Activated CD4-positive, alpha-beta T cell treated with anti-CD3 and anti-CD28 coated beads for 36 hours (primary cell): Measurements from ENCODE around the gene CASKIN1. TPM values are rescaled to one million over a fixed set of nuclear protein-coding genes. Genes with fewer than 3 reads are reported as not detected.

Source experiments
- ATAC-seq: fragments of 200-7000 bp; cut with Tn5 transposase; one replicate; pipeline ENCODE4 v1.10.0; 2021; ENCODE audit warnings: mild to moderate bottlenecking, moderate library complexity
- CTCF ChIA-PET: fragments of 350-600 bp; sonication (Branson Sonifier 250); formaldehyde crosslinking; loops from one replicate; lab custom pipeline; 2021; ENCODE audit warnings: antibody characterized with exemption; lab: Charles Lee
- POLR2A ChIA-PET: fragments of 350-600 bp; sonication (Branson Sonifier 250); formaldehyde crosslinking; loops from one replicate; lab custom pipeline; 2021; ENCODE audit warnings: antibody characterized with exemption, inconsistent platforms; lab: Charles Lee
- DNase-seq: peaks from one replicate; pipeline ENCODE4 v3.0.0-alpha.2; 2020
- H3K27ac Mint-ChIP-seq: one replicate; pipeline ENCODE4 v1.8.0; 2021; ENCODE audit warnings: mixed read lengths
- H3K27me3 Mint-ChIP-seq: one replicate; pipeline ENCODE4 v1.8.0; 2021; ENCODE audit warnings: mixed read lengths
- H3K36me3 Mint-ChIP-seq: one replicate; pipeline ENCODE4 v1.8.0; 2021; ENCODE audit warnings: low read depth, mixed read lengths
- H3K4me1 Mint-ChIP-seq: one replicate; pipeline ENCODE4 v1.8.0; 2021; ENCODE audit warnings: mixed read lengths
- H3K4me3 Mint-ChIP-seq: one replicate; pipeline ENCODE4 v1.8.0; 2021; ENCODE audit warnings: mild to moderate bottlenecking, moderate library complexity, mixed read lengths
- H3K9me3 Mint-ChIP-seq: one replicate; pipeline ENCODE4 v1.8.0; 2021; ENCODE audit warnings: low read depth, mixed read lengths
- intact Hi-C, 2 experiments: fragments of 100-400 bp; cut with DNase I in 1 of 2; cut with micrococcal nuclease in 1 of 2; formaldehyde crosslinking; loops; one replicate each; pipeline versions ENCODE4 v1.14.2 to v1.15.1; 2022 to 2024; cut with DNase I, micrococcal nuclease
- total RNA-seq, 2 experiments: library from RNA; stranded (reverse); gene quantifications; one replicate each; pipeline ENCODE4 v1.2.3, GENCODE V29; 2021

Gene CASKIN1
- total RNA-seq, 2 experiments from 2014 or later, result 0.98 to 1.3 TPM

- Mint-ChIP-seq H3K27me3 (peaks cover 2% of the 10 kb centered on the region), H3K4me3 (no peak overlapping the region), H3K4me1 (peaks cover 2% of the 10 kb centered on the region), H3K27ac (no peak overlapping the region), H3K36me3 (peaks cover 13% of the 10 kb centered on the region), H3K9me3 (no peaks in the 10 kb centered on the region)
- no peak for DNase-seq
- intact Hi-C loops, result no loop called here
- ChIA-PET POLR2A (no interaction called here), CTCF (no interaction called here)
- ATAC-seq, result no peak
Observed at GRCh38 chr16:2237493-2238149, 41.2 kb upstream of the CASKIN1 start.

GRCh38 chr16:2237102-2237482 is 40.7 kb upstream of the CASKIN1 start:
- peaks cover 2% of the 10 kb centered on the region for H3K27me3 Mint-ChIP-seq

GRCh38 chr16:2236337-2237101 is 40.1 kb upstream of the CASKIN1 start, which contains the start of gene DNASE1L2:
Gene DNASE1L2, plus strand, starts transcription at chr16:2236444. Its CDS starts 373 bp downstream, at chr16:2236817.
- peaks cover 13% of the 10 kb centered on the region for H3K36me3 Mint-ChIP-seq
- ChIA-PET POLR2A (no interaction called here), CTCF (no interaction called here)
- peaks cover 2% of the 10 kb centered on the region for H3K27me3 Mint-ChIP-seq
- no peak within 1 kb of the TSS for H3K4me3 Mint-ChIP-seq
- intact Hi-C loops, result no loop called here
- ATAC-seq (peak; percentile 23), DNase-seq (no peak)
- no peaks in the 10 kb centered on the region for H3K9me3 Mint-ChIP-seq
- H3K27ac Mint-ChIP-seq, result no peak within 1 kb of the TSS
- peaks cover 2% of the 10 kb centered on the region for H3K4me1 Mint-ChIP-seq

More at GRCh38 chr16:2237102-2237482, 40.7 kb upstream of the CASKIN1 start:
- H3K36me3 Mint-ChIP-seq, result peaks cover 10% of the 10 kb centered on the region
- ATAC-seq (no peak), DNase-seq (no peak)
- H3K27ac Mint-ChIP-seq, result no peak overlapping the region
- H3K4me3 Mint-ChIP-seq, result no peak overlapping the region
- H3K4me1 Mint-ChIP-seq, result peaks cover 2% of the 10 kb centered on the region
- no peaks in the 10 kb centered on the region for H3K9me3 Mint-ChIP-seq
- POLR2A ChIA-PET, result no interaction called here
- CTCF ChIA-PET, result no interaction called here
- intact Hi-C loops, result no loop called here

DNA sequence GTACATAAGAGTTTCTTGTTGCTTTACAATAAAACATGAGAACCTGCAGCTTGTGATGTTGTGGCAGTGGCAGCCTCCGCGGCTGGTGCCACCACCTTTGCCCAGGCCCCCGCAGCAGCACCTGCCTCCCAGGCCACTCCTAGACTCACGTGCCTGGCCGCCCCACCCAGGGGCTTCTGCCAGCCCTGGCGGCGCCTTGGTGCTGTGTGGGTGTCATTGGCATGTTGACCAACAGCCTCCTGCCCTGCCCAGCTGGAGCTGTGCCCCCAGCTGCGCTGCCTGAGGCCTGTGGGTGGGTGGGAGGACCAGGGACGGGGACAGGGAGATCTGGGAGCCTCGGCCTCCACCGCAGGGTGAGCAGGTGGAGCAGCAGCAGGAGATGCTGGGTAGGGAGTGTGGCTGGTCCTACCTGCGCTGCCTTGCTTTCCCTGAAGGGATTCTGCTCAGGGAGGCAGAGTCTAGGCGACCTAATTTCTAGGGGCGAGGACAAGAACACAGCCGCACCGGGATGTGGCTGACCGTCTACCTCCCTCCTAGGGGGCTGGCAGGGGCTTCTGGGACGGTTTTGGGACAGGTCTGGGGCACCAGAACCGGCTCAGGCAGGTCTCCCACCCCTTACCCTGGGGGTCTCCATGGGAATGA is 39.4 kb upstream of the CASKIN1 start:
- no peak overlapping the region for H3K4me3 Mint-ChIP-seq
- H3K9me3 Mint-ChIP-seq, result no peaks in the 10 kb centered on the region
- peaks cover 2% of the 10 kb centered on the region for H3K4me1 Mint-ChIP-seq
- H3K36me3 Mint-ChIP-seq, result peaks cover 13% of the 10 kb centered on the region
- peaks cover 2% of the 10 kb centered on the region for H3K27me3 Mint-ChIP-seq
- H3K27ac Mint-ChIP-seq, result no peak overlapping the region
- intact Hi-C loops, result no loop called here
- no peak for ATAC-seq
- ChIA-PET POLR2A (no interaction called here), CTCF (no interaction called here)
- DNase-seq, result no peak

GRCh38 chr16:2235234-2235651 is 38.8 kb upstream of the CASKIN1 start:
- no peak for ATAC-seq
- intact Hi-C loops, result no loop called here
- H3K4me1 Mint-ChIP-seq, result peaks cover 2% of the 10 kb centered on the region
- ChIA-PET CTCF (no interaction called here), POLR2A (no interaction called here)
- no peak for DNase-seq
- no peaks in the 10 kb centered on the region for H3K9me3 Mint-ChIP-seq
- no peak overlapping the region for H3K27ac Mint-ChIP-seq
- peaks cover 14% of the 10 kb centered on the region for H3K36me3 Mint-ChIP-seq
- peaks cover 2% of the 10 kb centered on the region for H3K27me3 Mint-ChIP-seq
- no peak overlapping the region for H3K4me3 Mint-ChIP-seq

GRCh38 chr16:2234813-2235170 is 38.4 kb upstream of the CASKIN1 start:
- Mint-ChIP-seq H3K9me3 (no peaks in the 10 kb centered on the region), H3K27ac (no peak overlapping the region), H3K36me3 (peaks cover 19% of the 10 kb centered on the region), H3K27me3 (peaks cover 2% of the 10 kb centered on the region), H3K4me1 (peaks cover 2% of the 10 kb centered on the region), H3K4me3 (no peak overlapping the region)
- intact Hi-C loops, result no loop called here
- DNase-seq (no peak), ATAC-seq (no peak)
- POLR2A ChIA-PET, result no interaction called here
- CTCF ChIA-PET, result no interaction called here

DNA sequence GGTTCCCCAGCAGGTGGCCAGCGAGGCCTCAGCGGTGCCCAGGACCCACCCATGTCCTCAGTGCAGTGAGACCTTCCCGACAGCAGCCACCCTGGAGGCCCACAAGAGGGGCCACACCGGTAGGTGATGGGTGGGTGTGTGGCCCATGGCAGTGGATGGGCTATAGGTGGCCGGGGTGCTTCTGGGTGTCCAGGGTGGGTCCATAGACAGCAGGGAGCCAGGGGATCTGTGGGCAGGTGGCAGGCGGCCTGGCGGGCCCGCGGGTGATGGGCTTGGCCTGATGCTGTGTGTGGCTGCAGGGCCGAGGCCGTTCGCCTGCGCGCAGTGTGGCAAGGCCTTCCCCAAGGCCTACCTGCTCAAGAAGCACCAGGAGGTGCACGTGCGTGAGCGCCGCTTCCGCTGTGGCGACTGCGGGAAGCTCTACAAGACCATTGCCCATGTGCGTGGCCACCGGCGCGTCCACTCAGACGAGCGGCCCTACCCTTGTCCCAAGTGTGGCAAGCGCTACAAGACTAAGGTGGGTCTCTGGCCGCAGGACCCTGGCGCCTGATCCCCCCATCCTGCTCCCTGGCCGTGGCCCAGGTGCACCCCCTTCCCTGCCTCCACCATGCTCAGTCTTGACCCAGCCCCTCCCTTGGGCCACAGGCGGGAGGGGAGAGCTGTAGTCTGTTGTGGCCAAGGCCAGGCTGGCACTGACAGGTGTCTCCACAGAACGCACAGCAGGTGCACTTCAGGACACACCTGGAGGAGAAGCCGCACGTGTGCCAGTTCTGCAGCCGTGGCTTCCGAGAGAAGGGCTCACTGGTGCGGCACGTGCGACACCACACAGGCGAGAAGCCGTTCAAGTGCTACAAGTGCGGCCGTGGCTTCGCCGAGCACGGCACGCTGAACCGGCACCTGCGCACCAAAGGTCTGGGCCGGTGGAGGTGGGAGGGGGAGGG is 37.7 kb upstream of the CASKIN1 start:
- POLR2A ChIA-PET, result interaction anchor here (1.4 kb wide), 1 partner anchor 18 kb away, joined by 4 read pairs; the partner anchor contains the start of gene ECI1
- no peak for DNase-seq
- no peaks in the 10 kb centered on the region for H3K9me3 Mint-ChIP-seq

DNA sequence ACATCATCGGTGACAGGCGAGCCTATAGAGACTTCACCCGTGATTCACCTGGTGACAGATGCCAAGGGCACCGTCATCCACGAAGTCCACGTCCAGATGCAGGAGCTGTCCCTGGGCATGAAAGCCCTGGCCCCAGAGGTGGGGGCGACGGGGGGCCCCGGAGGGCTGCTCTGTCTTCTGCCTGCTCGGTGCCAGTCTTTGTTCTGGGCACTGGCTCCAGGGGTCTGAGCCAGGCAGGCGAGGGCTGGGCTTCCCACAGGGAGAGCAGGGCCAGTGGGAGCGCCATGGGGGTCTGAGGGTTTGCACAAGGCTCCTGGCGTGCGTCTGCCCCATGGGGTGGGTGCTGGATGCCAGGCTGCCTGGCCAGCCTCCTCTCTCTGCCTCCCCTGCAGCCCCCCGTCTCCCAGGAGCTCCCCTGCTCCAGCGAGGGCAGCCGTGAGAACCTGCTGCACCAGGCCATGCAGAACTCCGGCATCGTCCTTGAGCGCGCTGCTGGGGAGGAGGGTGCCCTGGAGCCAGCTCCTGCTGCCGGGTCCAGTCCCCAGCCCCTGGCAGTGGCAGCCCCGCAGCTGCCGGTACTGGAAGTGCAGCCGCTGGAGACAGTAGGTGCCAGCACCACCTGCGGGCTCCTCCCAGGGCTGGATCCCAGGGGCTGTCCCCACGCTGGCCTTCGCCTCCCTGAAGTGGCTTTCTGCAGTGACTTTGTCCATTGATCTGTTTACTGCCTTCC is 36.8 kb upstream of the CASKIN1 start:
- peaks cover 2% of the 10 kb centered on the region for H3K4me1 Mint-ChIP-seq
- POLR2A ChIA-PET, result interaction anchor here (1.4 kb wide), 1 partner anchor 18 kb away, joined by 4 read pairs; the partner anchor contains the start of gene ECI1
- no peak for ATAC-seq

More for the DNA sequence above, 37.7 kb upstream of the CASKIN1 start:
- Mint-ChIP-seq H3K27ac (no peak overlapping the region), H3K36me3 (peaks cover 20% of the 10 kb centered on the region), H3K4me1 (peaks cover 2% of the 10 kb centered on the region), H3K27me3 (peaks cover 2% of the 10 kb centered on the region), H3K4me3 (no peak overlapping the region)
- ATAC-seq, result no peak
- CTCF ChIA-PET, result no interaction called here
- intact Hi-C loops, result no loop called here

GRCh38 chr16:2232094-2232990 is 35.9 kb upstream of the CASKIN1 start:
- ATAC-seq (no peak), DNase-seq (no peak)
- Mint-ChIP-seq H3K4me1 (peaks cover 2% of the 10 kb centered on the region), H3K9me3 (no peaks in the 10 kb centered on the region), H3K36me3 (peaks cover 23% of the 10 kb centered on the region), H3K4me3 (no peak overlapping the region), H3K27me3 (peaks cover 2% of the 10 kb centered on the region), H3K27ac (no peak overlapping the region)
- intact Hi-C loops, result no loop called here
- ChIA-PET CTCF (no interaction called here), POLR2A (interaction anchor here (1.4 kb wide), 1 partner anchor 19 kb away, joined by 4 read pairs; the partner anchor contains the start of gene ECI1)

More for the DNA sequence above, 36.8 kb upstream of the CASKIN1 start:
- Mint-ChIP-seq H3K9me3 (no peaks in the 10 kb centered on the region), H3K27me3 (peaks cover 2% of the 10 kb centered on the region), H3K4me3 (no peak overlapping the region), H3K27ac (no peak overlapping the region), H3K36me3 (peaks cover 20% of the 10 kb centered on the region)
- DNase-seq, result no peak
- CTCF ChIA-PET, result no interaction called here
- intact Hi-C loops, result no loop called here
